Immature natural killer cell (primary cell): ENCODE data around the gene KIF27. TPM values are rescaled to one million over a fixed set of nuclear protein-coding genes. Genes with fewer than 3 reads are reported as not detected.
"Not testable (repeated sequence)": the region's sequence is repeated elsewhere in the genome, so short reads cannot be mapped to it uniquely, and the experiment has no call there.

Source experiments
- DNase-seq, 3 donors: peaks; one replicate each; pipeline ENCODE4 v3.0.0; 2022; ENCODE audit warnings: mixed read lengths in 1 of 3
- H3K27ac Mint-ChIP-seq, 6 donors: one replicate each; pipeline ENCODE4 v1.8.0; 2020; ENCODE audit warnings: mixed read lengths in 6 of 6, mild to moderate bottlenecking in 5 of 6, inconsistent platforms in 4 of 6, moderate library complexity in 3 of 6
- H3K27me3 Mint-ChIP-seq, 3 donors: one replicate each; pipeline ENCODE4 v1.8.0; 2020 to 2021; ENCODE audit warnings: low read depth in 3 of 3, mild to moderate bottlenecking in 3 of 3, mixed read lengths in 3 of 3, moderate library complexity in 3 of 3, inconsistent platforms in 1 of 3
- H3K36me3 Mint-ChIP-seq, 3 donors: one replicate each; pipeline ENCODE4 v1.8.0; 2020; ENCODE audit warnings: mixed read lengths in 3 of 3, inconsistent platforms in 2 of 3, mild to moderate bottlenecking in 2 of 3
- H3K4me1 Mint-ChIP-seq, 2 donors: one replicate each; pipeline ENCODE4 v1.8.0; 2020; ENCODE audit warnings: inconsistent platforms in 2 of 2, mild to moderate bottlenecking in 2 of 2, mixed read lengths in 2 of 2, moderate library complexity in 1 of 2
- H3K4me3 Mint-ChIP-seq, 5 donors: one replicate each; pipeline ENCODE4 v1.8.0; 2020; ENCODE audit warnings: mild to moderate bottlenecking in 5 of 5, mixed read lengths in 5 of 5, inconsistent platforms in 3 of 5, moderate library complexity in 3 of 5
- H3K9me3 Mint-ChIP-seq, 6 donors: one replicate each; pipeline ENCODE4 v1.8.0; 2020; ENCODE audit warnings: mild to moderate bottlenecking in 6 of 6, mixed read lengths in 6 of 6, inconsistent platforms in 4 of 6, moderate library complexity in 3 of 6
- polyA plus RNA-seq, 3 donors: library from polyadenylated mRNA; unstranded; fragments of 300-500 nt; fragmentation: Illumina TruSeq; gene quantifications; one replicate each; pipeline ENCODE4 v1.2.3, GENCODE V29; 2021

Gene KIF27
- polyA plus RNA-seq, 3 donors from 2014 or later, result 1.5 to 1.8 (median 1.8) TPM

DNA sequence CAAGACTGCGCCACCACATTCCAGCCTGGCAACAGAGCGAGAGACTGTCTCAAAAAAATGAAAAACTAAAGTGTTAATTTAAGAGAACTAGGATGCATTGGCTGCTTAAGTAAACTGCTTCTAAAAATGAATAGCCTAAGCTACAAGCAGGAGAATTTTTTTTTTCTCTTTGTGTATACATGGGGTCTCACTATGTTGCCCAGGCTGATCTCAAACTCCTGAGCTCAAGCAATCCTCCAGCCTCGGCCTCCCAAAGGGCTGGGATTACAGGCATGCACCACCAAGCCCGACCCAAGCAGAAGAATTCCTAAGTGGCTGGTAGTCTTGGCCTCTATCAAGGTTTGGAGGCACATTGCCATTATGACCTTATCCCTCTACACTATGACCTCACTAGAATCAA is 106.1 kb downstream of the KIF27 start:
- not testable (repeated sequence) for DNase-seq, H3K9me3 Mint-ChIP-seq, H3K36me3 Mint-ChIP-seq
- Mint-ChIP-seq H3K4me3 (peak overlapping the region in 1 of 5 donors; percentile 25), H3K27me3 (peaks cover 3 to 10% (median 4%) of the 10 kb centered on the region in 3 donors), H3K27ac (peak overlapping the region in 1 of 6 donors; percentile 29), H3K4me1 (peaks cover 9 to 14% of the 10 kb centered on the region in 2 donors)

DNA sequence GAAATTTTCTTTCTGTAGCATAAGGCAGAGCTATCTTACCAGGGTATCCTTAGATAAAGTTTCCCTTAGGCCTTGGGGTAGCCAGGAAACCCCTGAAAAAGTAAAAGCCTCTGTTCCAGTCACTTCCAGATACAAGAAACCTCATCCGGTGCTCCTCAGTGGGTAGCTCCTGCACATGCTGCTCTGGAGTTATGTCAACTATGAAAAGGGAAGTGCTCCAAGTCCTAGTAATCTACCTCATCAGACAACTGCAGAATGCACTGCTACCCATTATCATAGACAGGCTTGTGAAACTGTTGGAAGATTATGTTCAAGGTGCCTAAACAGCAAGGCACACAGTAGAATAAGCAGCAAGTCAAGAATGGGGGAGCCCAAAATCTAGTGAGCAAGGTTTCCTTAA is 112.0 kb downstream of the KIF27 start:
- DNase-seq, H3K27ac Mint-ChIP-seq, H3K4me3 Mint-ChIP-seq, H3K27me3 Mint-ChIP-seq, H3K4me1 Mint-ChIP-seq, H3K9me3 Mint-ChIP-seq: not testable (repeated sequence)
- peaks cover under 1 to 15% (median 3%) of the 10 kb centered on the region in 3 donors for H3K36me3 Mint-ChIP-seq

DNA sequence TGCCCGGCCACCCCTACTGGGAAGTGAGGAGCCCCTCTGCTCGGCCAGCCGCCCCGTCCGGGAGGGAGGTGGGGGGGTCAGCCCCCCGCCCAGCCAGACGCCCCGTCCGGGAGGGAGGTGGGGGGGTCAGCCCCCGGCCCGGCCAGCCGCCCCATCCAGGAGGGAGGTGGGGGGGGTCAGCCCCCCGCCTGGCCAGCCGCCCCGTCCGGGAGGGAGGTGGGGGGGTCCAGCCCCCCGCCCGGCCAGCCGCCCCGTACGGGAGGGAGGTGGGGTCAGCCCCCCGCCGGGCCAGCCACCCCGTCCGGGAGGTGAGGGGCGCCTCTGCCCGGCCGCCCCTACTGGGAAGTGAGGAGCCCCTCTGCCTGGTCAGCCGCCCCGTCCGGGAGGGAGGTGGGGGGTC is 116.8 kb downstream of the KIF27 start:
- not testable (repeated sequence) for H3K27ac Mint-ChIP-seq, H3K9me3 Mint-ChIP-seq, H3K4me3 Mint-ChIP-seq, H3K27me3 Mint-ChIP-seq, DNase-seq
- Mint-ChIP-seq H3K4me1 (peaks cover 11 to 13% of the 10 kb centered on the region in 2 donors), H3K36me3 (peaks cover 0 to 12% (median 0%) of the 10 kb centered on the region in 3 donors)

DNA sequence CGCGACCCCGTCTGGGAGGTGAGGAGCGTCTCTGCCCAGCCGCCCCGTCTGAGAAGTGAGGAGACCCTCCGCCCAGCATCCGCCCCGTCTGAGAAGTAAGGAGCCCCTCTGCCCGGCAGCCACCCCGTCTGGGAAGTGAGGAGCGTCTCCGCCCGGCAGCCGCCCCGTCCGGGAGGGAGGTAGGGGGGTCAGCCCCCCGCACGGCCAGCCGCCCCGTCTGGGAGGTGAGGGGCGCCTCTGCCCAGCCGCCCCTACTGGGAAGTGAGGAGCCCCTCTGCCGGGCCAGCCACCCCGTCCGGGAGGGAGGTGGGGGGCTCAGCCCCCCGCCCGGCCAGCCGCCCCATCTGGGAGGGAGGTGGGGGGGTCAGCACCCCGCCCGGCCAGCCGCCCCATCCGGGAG is 117.3 kb downstream of the KIF27 start:
- not testable (repeated sequence) for H3K27ac Mint-ChIP-seq, H3K4me3 Mint-ChIP-seq, H3K27me3 Mint-ChIP-seq, DNase-seq, H3K9me3 Mint-ChIP-seq
- Mint-ChIP-seq H3K4me1 (peaks cover 11 to 13% of the 10 kb centered on the region in 2 donors), H3K36me3 (peaks cover 1 to 14% (median 3%) of the 10 kb centered on the region in 3 donors)

DNA sequence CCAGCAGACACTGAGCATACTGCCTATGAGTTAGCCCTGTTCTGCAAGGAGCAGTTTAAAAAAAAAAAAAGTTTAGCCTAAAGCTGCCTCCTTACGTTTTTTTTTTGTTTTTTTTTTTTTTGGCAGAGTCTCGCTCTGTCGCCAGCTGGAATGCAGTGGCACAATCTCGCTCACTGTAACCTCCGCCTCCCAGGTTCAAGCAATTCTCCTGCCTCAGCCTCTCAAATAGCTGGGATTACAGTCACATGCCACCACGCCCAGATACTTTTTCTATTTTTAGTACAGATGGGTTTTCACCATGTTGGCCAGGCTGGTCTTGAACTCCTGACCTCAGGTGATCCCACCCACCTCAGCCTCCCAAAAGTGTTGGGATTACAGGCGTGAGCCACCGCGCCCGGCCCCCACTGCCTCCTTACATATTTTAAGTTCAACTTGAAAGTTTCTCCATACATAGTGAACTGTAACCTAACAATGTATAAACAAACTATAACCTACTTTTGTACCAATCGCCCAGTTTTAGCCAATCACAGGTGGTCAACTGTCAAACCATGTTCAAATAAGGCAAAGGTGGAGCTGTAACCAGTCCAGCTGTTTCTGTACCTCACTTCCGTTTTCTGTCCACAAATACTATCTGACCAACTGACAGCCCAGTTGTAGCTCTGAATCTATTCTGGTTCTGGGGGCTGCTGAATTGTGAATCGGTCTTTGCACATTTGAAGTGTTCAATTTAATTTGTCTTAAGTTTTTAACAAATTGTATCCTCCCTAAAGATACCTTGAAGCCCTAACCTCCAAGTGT is 120.8 kb downstream of the KIF27 start:
- Mint-ChIP-seq H3K9me3 (no peaks in the 10 kb centered on the region), H3K4me3 (no peak overlapping the region), H3K36me3 (peaks cover 9 to 16% (median 15%) of the 10 kb centered on the region in 3 donors), H3K27ac (no peak overlapping the region), H3K27me3 (no peaks in the 10 kb centered on the region), H3K4me1 (peaks cover 11 to 13% of the 10 kb centered on the region in 2 donors)
- DNase-seq, result no peak

DNA sequence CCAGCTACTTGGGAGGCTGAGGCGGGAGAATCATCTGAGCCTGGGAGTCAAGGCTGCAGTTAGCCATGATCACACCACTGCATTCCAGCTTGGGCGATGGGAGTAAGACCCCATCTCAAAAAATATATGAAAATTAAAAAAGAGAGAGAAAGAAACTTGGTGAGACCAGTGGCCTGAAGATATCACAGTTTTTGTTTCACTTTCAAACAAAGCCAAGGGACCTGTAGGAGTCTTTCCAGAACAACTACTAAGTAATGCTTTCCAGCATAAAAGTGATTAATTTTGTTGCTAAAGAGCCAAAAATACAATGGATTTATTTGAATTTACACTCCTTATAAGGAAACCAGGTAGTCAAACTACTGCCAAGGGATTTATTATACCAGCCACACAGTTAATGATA is 127.2 kb downstream of the KIF27 start:
- no peaks in the 10 kb centered on the region for H3K9me3 Mint-ChIP-seq
- peaks cover 13 to 18% (median 13%) of the 10 kb centered on the region in 3 donors for H3K36me3 Mint-ChIP-seq
- peaks cover 0 to 1% of the 10 kb centered on the region in 2 donors for H3K4me1 Mint-ChIP-seq
- H3K27ac Mint-ChIP-seq, result peak overlapping the region in 2 of 6 donors; percentile 29 to 46
- no peak overlapping the region for H3K4me3 Mint-ChIP-seq
- DNase-seq, result no peak
- no peaks in the 10 kb centered on the region for H3K27me3 Mint-ChIP-seq

DNA sequence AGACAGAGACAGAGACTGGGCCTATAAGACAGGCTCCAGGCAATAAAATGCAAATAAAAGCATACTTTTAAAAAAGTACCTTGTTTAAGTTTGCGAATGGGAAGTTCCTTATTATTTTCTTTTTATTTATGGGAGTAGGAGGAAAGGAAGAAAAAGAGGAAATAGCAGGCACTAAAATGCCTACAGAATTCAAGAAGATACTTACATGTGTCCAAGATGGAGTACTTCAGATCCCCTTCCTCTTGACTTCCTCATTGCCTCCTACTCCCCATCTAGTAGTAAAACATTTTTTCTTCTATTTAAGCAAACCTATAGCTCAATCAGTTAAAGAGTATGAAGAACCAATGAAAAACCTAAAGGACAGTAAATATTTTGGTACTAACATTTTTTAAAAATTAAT is 128.5 kb downstream of the KIF27 start:
- Mint-ChIP-seq H3K4me1 (peaks cover 0 to 1% of the 10 kb centered on the region in 2 donors), H3K36me3 (peaks cover 11 to 17% (median 14%) of the 10 kb centered on the region in 3 donors), H3K4me3 (no peak overlapping the region), H3K9me3 (no peaks in the 10 kb centered on the region), H3K27ac (no peak overlapping the region), H3K27me3 (no peaks in the 10 kb centered on the region)
- no peak for DNase-seq

Other genes with a start within 250 kb of the KIF27 start
- 10 to 100 TPM; 57.2 to 73.5 (median 57.5) TPM for gene UBQLN1, start 213.5 kb downstream of the KIF27 start, polyA plus RNA-seq
- gene GKAP1, start 103.7 kb downstream of the KIF27 start, polyA plus RNA-seq, result 1 to 10 TPM; 1.2 to 4.9 (median 4.7) TPM
- 1,000 to 10,000 TPM in 1 of 3 donors, 100 to 1,000 TPM in 2; 752 to 1,158 (median 931) TPM for gene HNRNPK, start 58.8 kb upstream of the KIF27 start, polyA plus RNA-seq
- gene RMI1, start 59.4 kb upstream of the KIF27 start, polyA plus RNA-seq, result 1 to 10 TPM; 4.5 to 7.4 (median 4.9) TPM